Measurements from ENCODE around the gene XIRP2.

The XIRP2 gene

DNA sequence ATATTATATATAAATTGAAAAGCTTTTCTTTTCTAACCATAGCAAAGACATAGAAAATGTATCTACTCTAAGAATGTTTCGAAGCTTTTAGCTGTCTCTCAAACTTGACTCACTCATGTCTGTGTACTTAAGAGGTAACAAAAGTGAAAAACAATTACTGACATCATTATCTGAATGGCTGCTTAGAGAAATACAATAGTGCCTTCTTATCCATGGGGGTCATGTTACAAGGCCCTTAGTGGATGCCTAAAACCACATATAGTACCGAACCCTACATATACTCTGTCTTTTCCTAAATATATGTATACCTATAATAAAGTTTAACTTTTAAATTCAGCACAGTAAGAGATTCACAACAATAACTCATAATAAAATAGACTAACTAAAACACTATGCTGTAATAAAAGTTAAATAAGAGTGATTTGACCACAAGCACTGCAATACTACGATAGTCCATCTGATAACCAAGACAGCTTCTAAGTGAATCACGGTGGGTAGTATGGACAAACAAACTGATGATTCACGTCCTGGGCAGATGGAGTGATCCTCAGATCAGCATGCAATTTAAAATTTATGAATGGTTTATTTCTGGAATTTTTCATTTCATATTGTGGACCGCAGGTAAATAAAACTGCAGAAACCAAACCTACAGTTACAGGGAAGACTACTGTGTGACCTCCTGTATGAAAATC lies 246.2 kb downstream of the XIRP2 start:
- DNase-seq (ENCODE audit: low read depth): peak; percentile 83

DNA sequence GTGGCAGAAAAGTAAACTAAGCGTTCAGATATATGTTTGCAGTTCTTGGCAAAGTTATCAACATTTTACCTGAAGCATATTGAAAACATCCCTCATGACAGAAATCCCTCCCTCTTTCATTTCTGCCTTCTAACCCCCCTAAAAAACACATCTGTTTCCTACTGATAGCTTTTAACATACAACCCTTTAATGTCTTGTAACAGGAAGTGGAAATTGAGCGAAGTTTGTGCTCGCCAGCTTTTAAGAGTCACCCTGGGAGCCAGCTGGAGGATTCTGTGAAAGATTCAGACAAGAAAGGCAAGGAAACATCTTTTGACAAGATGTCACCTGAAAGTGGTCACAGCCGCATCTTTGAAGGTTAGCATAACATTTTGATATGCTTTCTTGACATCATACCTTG lies 247.4 kb downstream of the XIRP2 start:
- peak; percentile 31 for DNase-seq (ENCODE audit: low read depth)

DNA sequence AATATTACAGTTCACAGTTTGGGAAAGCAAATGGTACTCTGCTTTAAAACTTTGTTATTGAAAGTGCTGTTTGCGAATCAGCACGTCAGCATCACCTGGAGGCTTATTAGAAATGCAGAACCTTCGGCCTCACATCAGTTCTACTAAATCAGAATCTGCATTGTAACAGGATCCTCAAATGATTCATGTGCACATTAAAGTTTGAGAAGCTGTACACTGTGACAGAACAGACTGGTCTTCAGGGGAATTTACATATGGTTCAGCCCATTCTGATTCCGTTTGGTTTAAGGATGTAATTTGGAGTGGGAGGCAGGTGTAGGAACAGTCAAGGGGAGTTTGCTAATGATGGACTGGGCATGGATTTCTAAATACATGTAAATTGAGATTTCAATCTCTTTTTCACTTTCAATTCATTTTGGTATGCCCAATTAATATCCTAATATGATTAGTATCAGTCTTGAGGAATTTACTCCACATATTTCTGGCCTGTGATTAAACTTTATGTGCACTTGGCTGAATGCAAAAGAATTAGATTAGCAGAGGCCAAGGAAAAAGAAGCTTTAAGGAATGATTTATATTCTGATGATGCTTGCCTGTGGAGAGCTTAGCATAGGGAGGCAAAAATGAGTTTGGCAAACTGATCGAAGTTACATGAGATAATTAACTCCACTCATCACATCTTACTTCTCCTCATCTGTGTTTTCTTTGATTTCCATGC lies 248.8 kb downstream of the XIRP2 start:
- peak; percentile 52 for DNase-seq (ENCODE audit: low read depth)

DNA sequence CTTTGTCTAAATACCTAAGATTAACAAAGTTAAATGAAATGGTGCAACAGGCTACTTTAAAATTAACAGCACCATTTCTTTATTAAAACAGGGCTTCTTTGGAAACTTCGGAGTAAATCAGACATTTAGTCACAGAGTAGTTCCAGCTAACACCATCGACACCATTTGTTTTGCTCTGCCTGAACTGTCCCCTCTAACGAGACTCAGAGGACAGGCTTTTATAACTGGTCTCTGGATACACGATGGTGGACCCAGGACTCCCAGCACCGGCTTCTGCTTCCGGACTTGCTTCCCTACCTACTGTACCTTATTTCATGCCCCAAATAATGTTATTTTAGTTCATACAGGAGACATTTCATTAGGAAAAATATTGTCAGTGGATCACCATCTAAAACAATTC lies 252.1 kb downstream of the XIRP2 start:
- DNase-seq (ENCODE audit: low read depth): no peak

DNA sequence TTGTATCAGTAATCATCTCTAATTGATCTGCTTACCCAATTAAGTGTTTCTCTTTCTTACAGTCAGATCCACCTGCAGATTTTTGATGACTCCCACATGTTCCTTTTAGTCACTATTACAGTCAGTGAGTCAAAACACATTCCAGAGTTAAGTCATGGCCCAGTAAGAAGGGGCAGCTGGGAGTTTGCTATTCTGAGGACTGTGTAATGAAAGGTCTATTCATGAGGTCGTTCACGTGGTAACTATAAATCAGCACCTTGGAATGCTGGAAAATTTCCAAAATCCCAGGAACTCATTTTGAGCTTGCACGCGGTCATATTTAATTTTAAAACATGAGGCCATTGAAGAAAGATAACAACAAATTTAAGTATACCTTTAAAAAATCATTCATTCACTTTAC lies 252.5 kb downstream of the XIRP2 start:
- peak; percentile 97 for DNase-seq (ENCODE audit: low read depth)

DNA sequence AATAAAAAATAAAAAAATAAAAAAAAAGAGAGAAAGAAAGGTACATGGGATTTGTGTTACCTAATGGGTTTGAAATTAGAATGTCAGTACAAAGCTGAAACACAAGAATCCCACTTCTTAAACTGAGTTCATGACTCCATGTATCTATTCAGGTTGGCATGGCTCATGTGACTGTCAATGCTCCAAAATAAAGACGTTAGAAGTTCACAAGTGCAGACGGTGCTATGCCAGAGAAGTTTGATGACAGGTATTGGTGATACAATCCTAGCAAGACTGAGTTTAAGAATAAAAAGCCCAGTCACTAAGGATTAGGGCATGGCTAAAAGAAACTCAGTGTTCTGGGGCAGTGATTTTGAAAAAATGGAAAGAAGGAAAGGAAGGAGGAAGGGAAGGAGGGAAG lies 254.3 kb downstream of the XIRP2 start:
- no peak for DNase-seq (ENCODE audit: low read depth)

DNA sequence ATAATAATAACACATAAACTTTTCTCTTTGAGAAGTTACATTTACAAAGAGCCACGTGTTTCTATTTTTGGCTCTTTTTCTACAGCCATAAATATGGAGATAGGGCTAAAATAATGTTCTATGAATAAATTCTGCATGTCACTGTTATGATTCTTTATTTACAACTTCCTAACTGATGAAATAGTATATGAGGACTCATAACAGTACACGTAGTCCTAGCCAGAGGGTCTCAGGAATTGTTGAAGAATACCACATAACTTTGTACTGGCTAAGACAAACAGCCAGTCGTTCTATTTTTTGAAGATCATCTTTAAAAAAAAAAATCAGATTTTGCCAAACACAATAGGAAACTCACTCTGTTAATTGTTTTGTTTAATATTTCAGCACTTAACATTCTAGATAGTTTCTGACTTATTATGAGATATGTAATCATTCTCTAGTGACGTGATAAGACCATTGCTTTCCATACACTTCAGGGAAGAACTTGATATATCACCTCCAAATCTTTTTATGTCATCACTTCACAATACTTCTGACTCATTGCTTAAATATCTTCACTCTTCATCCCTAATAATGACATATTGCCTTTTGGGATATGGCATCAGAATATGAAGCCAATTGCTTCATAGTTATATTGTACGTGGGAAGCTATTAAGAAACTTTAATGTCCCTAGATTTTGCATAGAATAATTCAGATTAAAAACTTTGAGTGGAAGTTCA lies 256.1 kb downstream of the XIRP2 start:
- peak; percentile 40 for DNase-seq (ENCODE audit: low read depth)

DNA sequence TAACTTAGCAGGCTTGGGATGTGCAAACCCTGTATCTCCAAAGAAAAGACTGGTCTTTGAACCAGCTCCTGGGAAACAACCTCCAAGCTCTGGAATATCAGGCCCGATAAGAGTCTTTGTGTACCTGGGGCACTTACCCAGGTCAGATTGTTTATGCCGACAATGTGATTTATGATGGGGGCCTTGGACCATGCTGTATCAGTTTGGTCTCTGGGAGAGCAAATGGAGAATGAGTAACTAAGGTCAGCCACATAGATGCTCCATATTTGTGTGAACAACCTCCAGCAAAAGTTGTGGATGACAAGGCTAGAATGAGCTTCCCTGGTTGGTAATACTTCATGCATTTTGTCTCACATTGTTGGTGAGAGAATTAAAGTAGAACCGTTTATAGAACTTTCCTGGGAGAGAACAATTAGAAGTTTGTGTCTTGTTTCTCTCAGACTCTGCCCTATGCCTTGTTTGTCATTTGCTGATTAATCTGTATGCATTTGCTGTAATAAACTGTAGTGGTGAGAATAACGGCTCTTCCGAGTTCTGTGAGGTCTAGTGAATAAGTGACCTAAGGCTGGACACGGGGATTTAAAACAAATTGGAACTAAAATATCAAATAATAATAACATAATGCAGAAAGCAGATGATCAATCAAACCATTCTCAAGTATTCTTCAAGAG lies 259.1 kb downstream of the XIRP2 start:
- no peak for DNase-seq (ENCODE audit: low read depth)

DNA sequence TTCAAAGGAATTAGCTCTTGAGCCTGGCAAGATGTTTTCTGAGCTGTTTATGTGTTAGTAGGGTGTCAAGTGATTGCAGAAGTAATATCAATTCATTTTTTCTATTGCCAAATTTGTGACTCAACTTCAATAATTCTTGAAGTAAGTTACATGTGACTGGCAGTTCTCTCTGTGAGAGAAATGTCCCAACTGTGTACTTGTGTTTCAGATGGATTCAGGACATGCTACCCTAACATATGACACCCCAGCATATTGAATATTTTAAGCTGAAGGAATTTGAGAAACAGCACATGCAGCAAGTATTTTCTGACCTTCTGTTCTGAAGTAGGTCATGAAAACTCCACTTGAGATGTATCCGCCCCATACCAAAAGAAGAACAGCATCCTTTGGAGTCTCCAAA lies 263.6 kb downstream of the XIRP2 start:
- DNase-seq (ENCODE audit: low read depth): no peak

DNA sequence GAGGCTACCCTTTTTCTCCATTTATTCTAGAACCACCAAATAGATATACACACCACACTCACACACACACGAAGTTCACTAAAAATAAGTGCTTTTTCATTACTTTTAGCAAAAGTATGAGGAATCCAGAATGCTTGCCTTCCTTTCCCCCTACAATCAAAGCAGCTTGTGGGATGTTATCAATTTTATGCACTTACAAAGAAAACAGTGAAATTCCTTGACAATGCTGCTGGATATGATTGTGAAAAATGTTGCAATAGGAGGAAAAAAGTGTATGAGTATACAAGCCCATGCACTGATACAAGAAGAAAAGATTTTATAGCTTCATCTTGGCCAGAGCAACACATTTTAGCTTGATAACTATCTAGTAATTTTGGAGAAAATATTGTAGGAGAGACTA lies 269.2 kb downstream of the XIRP2 start:
- DNase-seq (ENCODE audit: low read depth): peak; percentile 35

DNA sequence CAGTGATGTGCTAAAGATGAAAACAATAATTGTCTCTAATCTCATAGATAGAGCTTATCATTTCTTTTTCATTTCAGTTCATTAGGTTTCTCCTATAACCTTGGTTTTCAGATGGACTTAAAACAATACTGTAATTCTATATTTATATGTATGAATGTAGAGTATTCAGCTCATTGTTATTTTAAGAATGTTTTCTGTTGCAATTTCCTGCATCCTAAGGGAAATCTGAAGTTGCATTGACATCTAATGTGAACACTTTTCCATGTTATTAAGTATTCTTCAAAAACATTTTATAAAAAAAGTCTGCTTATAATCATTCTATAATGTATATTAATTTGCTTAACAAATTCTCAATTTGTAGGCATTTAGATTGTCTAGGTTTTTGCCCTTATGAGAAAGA lies 288.9 kb downstream of the XIRP2 start:
- DNase-seq (ENCODE audit: low read depth): peak; percentile 62

DNA sequence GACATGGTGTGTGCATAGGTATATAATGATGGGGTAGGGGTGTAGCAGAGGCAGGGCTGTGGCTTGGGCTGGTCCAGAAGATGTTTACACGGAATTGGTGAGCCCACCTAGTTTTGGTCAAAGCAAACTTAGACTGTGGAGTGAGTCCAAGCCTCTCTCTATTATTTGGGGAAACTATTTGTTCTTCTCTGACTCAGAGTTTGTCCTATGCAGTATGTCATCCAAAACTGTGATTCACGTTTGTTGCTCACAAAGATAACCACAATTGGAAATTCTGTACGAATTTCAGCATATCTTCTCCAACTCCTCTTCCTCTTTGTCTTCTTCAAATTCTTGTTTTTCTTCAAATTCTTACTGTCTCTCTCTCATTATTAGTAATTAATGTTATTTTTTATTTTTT lies 292.9 kb downstream of the XIRP2 start:
- DNase-seq (ENCODE audit: low read depth): peak; percentile 76

DNA sequence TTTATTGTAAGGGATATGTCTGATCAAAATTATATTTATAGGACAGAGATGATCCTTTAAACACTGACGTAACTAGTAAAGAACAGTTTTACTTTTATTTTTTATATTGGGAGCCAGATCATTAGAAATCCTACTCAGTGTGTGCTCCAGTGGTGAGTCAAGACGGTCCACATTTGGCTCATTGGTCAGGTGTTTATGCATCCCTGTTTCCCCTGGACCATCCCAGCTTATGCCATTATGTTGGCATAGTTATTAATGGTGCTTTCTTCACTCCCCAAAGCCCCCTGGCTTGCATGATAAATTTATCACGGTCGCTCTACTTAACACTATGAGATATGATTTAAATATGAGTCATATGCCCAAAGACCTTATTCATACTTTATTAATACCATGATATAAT lies 293.4 kb downstream of the XIRP2 start:
- no peak for DNase-seq (ENCODE audit: low read depth)

DNA sequence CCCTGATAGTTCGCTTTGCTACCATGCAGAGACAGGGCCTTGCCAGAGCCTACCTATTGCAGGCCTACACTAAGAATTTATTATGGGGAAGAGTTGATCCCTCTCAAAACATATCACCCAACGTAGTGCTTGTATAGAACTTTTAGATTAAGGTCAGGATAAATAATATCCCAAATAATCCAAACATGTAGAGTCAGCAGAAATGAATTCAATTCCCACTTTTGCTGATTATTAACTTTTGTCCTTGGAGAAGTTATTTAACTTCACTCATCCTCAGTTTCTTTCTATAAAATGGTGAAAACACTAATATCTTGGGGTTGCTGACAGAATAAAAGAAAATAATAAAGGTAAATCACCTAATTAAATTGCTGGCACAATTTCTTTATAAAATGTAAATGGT lies 294.1 kb downstream of the XIRP2 start:
- no peak for DNase-seq (ENCODE audit: low read depth)

DNA sequence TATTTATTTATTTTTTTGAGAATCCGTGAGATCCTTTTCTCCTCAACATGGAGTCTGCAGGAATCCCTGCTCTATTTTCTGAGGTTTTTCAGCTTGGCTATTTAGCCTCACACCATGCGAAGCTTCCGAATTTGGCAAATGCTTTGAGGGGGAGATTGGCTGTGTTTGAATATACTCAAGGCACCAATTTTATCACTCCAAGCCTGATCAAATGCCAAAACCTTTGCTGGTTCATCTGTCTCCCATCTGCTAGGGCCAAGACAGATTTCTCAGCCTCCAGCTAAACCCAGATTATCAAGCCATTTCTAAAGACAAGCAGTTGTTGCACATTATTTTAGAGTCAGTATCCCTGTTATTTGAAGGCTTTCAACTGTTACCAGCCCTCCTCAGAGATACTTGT lies 295.7 kb downstream of the XIRP2 start:
- no peak for DNase-seq (ENCODE audit: low read depth)

DNA sequence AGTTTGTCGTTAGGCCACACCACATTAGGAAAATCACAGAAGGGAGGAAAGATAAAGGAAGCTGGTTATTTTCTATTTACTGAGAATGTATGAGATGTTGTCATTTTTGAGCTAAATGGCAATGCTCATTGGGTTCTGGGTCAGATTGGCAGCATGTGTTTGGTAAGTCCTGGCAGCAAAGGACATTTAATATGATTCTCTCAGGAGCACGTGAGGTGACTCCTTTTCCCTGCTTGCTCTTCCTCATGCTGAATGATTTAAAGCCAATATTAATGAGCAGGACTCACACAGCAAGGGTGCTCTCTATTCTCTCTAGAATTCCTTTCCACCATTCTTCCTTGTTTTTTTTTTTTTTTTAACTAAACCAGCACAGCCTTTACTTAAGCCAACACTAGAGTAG lies 298.2 kb downstream of the XIRP2 start:
- DNase-seq (ENCODE audit: low read depth): no peak

DNA sequence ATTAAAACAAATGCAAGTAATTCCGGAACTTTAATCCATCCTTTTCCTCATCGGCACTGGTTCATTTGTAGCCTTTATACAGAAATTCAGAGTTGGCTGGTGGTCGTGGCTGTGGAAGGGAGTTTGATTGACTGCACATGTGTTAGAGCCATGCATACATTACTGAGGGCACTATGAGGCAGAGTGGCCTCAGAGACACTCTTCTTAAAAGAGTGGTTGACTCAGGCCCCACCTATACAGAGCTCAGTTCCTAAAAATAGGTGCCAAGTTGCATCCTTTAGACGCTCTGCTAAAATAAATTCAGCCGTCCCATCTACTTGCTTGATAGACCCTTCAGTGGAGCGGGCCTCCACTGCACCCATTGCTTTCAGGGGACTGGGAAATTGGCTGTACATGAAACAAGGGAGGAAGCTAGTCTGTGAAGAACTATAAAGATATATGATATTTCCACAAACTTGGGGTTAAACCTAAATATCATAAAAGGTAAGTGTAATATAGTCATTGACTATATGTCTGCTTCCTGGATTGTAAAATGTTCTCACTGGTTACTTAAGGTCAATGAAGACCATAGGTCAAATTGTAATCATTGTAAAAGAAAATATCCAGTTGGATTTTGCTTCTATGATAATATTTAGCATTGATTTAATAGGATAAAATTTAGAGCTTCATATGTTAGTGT lies 298.9 kb downstream of the XIRP2 start:
- DNase-seq (ENCODE audit: low read depth): no peak

DNA sequence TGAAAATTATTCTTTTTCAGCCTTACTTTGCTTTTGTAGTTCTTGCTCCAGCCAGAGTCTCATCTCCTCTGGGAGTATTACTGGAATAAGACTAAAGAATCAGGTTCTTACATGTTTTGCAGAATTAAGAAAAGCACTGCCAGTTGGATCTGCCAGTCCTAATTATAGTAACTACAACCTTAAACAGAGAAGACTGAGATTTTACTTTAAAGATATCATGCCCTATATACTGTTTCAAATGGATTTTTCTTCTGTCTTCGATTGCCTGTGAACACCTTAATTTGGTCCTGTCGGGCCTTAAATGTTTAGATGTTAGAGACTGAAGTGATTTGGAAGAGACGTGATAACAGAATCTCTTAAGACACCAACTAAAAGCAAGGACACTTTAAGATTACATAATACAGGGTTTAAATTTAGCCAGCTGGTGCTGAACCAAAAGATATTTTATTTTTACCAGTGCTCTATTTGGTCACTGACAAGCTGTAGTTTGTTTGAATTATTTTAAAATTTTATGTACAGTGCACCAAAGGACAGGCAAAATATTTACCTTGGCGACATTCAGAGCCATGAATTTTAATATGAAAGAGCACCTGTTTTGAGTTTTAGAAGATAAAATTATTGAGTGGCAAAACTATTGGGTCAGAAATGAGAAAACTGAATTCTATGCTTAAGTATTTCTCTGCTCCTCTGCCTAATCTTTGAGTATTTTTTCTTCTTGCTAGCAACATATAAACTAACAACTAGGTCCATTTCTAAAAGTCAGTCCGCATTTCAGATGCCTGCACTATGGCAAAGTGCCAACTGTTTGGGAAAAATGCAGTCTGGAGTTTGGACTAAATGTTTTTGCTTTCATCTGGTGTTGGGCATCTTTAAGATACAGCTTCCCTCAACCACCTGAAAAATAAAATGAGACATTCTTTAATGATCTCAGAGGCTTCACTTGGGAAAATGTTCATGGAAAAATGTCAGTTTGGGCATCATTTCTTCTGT lies 300.0 kb downstream of the XIRP2 start:
- DNase-seq (ENCODE audit: low read depth): no peak

DNA sequence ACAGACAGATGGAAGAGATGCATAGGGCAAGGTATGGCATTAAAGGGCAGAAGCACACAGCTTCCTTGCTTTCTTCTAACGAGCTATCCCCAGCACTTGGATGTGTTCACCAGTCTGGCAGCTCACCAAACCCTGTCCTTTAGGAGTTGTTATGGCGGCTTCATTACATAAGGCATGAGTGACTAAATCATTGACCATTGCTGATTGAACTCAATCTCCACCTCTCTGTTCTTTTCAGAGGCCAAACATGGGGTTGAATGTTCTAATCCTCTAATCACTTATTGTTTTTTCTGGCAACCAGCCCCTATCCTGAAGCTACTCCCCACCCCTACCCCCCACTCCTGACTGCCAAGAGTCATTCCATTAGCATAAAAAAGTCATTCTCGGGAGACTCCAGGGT lies 301.8 kb downstream of the XIRP2 start:
- peak; percentile 76 for DNase-seq (ENCODE audit: low read depth)

DNA sequence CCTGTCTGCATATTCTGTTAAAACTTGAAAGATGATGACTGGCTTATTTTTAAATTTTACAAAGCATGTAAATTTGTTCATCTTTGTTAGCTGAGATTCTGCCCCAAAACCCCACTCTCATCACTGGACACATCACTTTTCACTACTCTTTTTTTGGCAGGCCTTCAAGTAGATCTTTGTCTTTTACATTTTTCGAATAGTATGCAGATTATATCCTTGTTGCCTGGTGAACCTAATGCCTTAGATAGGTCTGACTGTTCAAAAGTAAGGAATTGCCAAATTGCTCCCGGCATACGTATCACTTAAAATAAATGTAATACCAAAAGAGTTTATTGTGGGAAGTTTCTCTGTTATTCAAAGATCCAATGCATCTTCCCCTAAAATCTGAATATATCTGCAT lies 303.3 kb downstream of the XIRP2 start:
- peak; percentile 82 for DNase-seq (ENCODE audit: low read depth)

DNA sequence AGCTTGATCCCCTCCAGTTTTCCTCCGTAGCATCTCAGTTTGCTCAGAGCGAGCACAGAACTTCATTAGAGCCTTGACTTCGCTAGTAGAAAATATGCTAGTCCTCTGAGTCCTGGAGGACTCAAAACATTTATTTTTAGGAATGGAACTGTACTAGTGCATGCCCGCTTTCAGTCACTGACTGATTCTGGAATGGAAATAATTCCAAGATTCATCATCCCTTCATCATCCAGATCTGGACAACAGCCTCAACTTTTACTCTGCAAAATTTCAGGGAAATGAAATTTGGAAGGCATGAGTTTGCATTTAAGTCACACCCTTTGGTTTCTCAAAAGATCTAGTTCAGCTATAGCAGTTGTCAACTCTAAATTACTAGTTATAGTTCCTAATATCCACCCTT lies 304.6 kb downstream of the XIRP2 start:
- DNase-seq (ENCODE audit: low read depth): peak; percentile 88

All from EH (cell line).